Ishikawa (cell line): ENCODE results near the gene OGG1.

Source experiments
- EGR1 ChIP-seq: IDR thresholded peaks from 2 replicates; pipeline ENCODE4 v1.6.1; 2012
- EP300 ChIP-seq: IDR thresholded peaks from 2 replicates; pipeline ENCODE4 v1.6.1; 2012; ENCODE audit warnings: borderline replicate concordance
- FOXM1 ChIP-seq: IDR thresholded peaks from 2 replicates; pipeline ENCODE4 v1.6.1; 2012; ENCODE audit warnings: low read depth, borderline replicate concordance
- MAX ChIP-seq: IDR thresholded peaks from 2 replicates; pipeline ENCODE4 v1.6.1; 2012
- RAD21 ChIP-seq: IDR thresholded peaks from 2 replicates; pipeline ENCODE4 v1.6.1; 2012; ENCODE audit warnings: low read depth
- TAF1 ChIP-seq: IDR thresholded peaks from 2 replicates; pipeline ENCODE4 v1.6.1; 2012; ENCODE audit warnings: low read depth, mild to moderate bottlenecking
- TEAD4 ChIP-seq: IDR thresholded peaks from 2 replicates; pipeline ENCODE4 v1.6.1; 2012
- USF1 ChIP-seq: IDR thresholded peaks from 2 replicates; pipeline ENCODE4 v1.6.1; 2012
- YY1 ChIP-seq: IDR thresholded peaks from 2 replicates; pipeline ENCODE4 v1.6.1; 2012; ENCODE audit warnings: low read depth
- TF ChIP-seq, protein P1 (sequence below): IDR thresholded peaks from 2 replicates; pipeline ENCODE4 v1.6.1; 2012; ENCODE audit warnings: low read depth, mild to moderate bottlenecking

GRCh38 chr3:9701711-9702110 lies 48.0 kb upstream of the OGG1 start:
- TF ChIP-seq, protein P1, sequence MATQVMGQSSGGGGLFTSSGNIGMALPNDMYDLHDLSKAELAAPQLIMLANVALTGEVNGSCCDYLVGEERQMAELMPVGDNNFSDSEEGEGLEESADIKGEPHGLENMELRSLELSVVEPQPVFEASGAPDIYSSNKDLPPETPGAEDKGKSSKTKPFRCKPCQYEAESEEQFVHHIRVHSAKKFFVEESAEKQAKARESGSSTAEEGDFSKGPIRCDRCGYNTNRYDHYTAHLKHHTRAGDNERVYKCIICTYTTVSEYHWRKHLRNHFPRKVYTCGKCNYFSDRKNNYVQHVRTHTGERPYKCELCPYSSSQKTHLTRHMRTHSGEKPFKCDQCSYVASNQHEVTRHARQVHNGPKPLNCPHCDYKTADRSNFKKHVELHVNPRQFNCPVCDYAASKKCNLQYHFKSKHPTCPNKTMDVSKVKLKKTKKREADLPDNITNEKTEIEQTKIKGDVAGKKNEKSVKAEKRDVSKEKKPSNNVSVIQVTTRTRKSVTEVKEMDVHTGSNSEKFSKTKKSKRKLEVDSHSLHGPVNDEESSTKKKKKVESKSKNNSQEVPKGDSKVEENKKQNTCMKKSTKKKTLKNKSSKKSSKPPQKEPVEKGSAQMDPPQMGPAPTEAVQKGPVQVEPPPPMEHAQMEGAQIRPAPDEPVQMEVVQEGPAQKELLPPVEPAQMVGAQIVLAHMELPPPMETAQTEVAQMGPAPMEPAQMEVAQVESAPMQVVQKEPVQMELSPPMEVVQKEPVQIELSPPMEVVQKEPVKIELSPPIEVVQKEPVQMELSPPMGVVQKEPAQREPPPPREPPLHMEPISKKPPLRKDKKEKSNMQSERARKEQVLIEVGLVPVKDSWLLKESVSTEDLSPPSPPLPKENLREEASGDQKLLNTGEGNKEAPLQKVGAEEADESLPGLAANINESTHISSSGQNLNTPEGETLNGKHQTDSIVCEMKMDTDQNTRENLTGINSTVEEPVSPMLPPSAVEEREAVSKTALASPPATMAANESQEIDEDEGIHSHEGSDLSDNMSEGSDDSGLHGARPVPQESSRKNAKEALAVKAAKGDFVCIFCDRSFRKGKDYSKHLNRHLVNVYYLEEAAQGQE = no peak
- no peak for TF ChIP-seq USF1
- no peak for TF ChIP-seq TAF1
- no peak for TF ChIP-seq EP300
- TF ChIP-seq MAX = no peak
- TF ChIP-seq TEAD4 = no peak
- no peak for TF ChIP-seq YY1
- TF ChIP-seq FOXM1 = no peak
- TF ChIP-seq RAD21 = no peak
- no peak for TF ChIP-seq EGR1
